DND-41 (cell line): ENCODE results near the gene CHRNA1.

Experiments
- ATAC-seq: fragments of 200-7000 bp; cut with Tn5 transposase; 3 replicates; pipeline ENCODE4 v1.9.1; 2021; ENCODE audit warnings: low read depth; ENCODE audit not compliant: insufficient read depth
- DNase-seq: peaks from one replicate; pipeline ENCODE4 v3.0.0-alpha.2; 2020
- H2AFZ ChIP-seq: 2 replicates; pipeline ENCODE4 v1.6.0; 2012; ENCODE audit warnings: low read depth, low read length
- H3K27ac ChIP-seq: 2 replicates; pipeline ENCODE4 v1.5.1; 2012; ENCODE audit warnings: low read length, inconsistent platforms
- H3K27me3 ChIP-seq: fragments of 200-600 bp; sonication (generic); 2 replicates; pipeline ENCODE4 v1.6.0; 2012; ENCODE audit warnings: low read length, mild to moderate bottlenecking, inconsistent platforms; ENCODE audit not compliant: insufficient read depth, poor library complexity
- H3K36me3 ChIP-seq: 2 replicates; pipeline ENCODE4 v1.5.1; 2012; ENCODE audit warnings: low read length, inconsistent platforms; ENCODE audit not compliant: insufficient read depth
- H3K4me1 ChIP-seq: 2 replicates; pipeline ENCODE4 v1.5.1; 2012; ENCODE audit warnings: mild to moderate bottlenecking, low read length; ENCODE audit not compliant: insufficient read depth
- H3K4me2 ChIP-seq: 2 replicates; pipeline ENCODE4 v1.6.0; 2012; ENCODE audit warnings: mild to moderate bottlenecking, moderate library complexity, low read length, inconsistent platforms; ENCODE audit not compliant: insufficient read depth
- H3K4me3 ChIP-seq, 2 experiments: fragments of 200-600 bp in 1 of 2; shearing (Covaris generic) in 1 of 2; 2 replicates each; pipeline ENCODE4 v1.5.1; 2012 to 2016; ENCODE audit warnings: inconsistent platforms in 2 of 2, low read length in 2 of 2, mild to moderate bottlenecking in 2 of 2, low read depth in 1 of 2, moderate library complexity in 1 of 2
- H3K79me2 ChIP-seq: 2 replicates; pipeline ENCODE4 v1.6.0; 2012; ENCODE audit warnings: low read length, inconsistent platforms; ENCODE audit not compliant: insufficient read depth
- H3K9ac ChIP-seq: 2 replicates; pipeline ENCODE4 v1.6.0; 2012; ENCODE audit warnings: low read depth, mild to moderate bottlenecking, inconsistent platforms, low read length, moderate library complexity
- H3K9me3 ChIP-seq: 2 replicates; pipeline ENCODE4 v1.5.1; 2012; ENCODE audit warnings: low read length, moderate library complexity, mild to moderate bottlenecking, inconsistent platforms; ENCODE audit not compliant: insufficient read depth, severe bottlenecking
- H4K20me1 ChIP-seq: 2 replicates; pipeline ENCODE4 v1.6.0; 2012; ENCODE audit warnings: low read length; ENCODE audit not compliant: insufficient read depth
- CTCF ChIP-seq: IDR thresholded peaks from 2 replicates; pipeline ENCODE4 v1.5.1; 2012; ENCODE audit warnings: borderline replicate concordance, low read length, moderate library complexity, mild to moderate bottlenecking; ENCODE audit not compliant: poor library complexity, severe bottlenecking; ENCODE audit errors: extremely low read depth
- EZH2 ChIP-seq: IDR thresholded peaks from 3 replicates; pipeline ENCODE4 v1.6.1; 2012; ENCODE audit warnings: borderline replicate concordance, low read depth, mild to moderate bottlenecking, moderate library complexity, low read length, inconsistent platforms; ENCODE audit not compliant: severe bottlenecking

CHRNA1 gene

GRCh38 chr2:174702541-174702940 lies 61.7 kb downstream of the CHRNA1 start:
- H3K36me3 ChIP-seq, result no peaks in the 10 kb centered on the region
- H3K4me1 ChIP-seq, result no peaks in the 10 kb centered on the region
- DNase-seq (no peak), ATAC-seq (no peak)
- no peaks in the 10 kb centered on the region for H4K20me1 ChIP-seq
- H3K27ac ChIP-seq, result no peak overlapping the region
- no peak overlapping the region for H2AFZ ChIP-seq
- no peak for TF ChIP-seq EZH2
- TF ChIP-seq CTCF, result no peak
- no peaks in the 10 kb centered on the region for H3K9me3 ChIP-seq
- no peak overlapping the region for H3K4me2 ChIP-seq
- H3K27me3 ChIP-seq, result peaks cover 19% of the 10 kb centered on the region
- H3K4me3 ChIP-seq, result no peak overlapping the region
- H3K79me2 ChIP-seq, result no peaks in the 10 kb centered on the region
- no peak overlapping the region for H3K9ac ChIP-seq

GRCh38 chr2:174699993-174700766 lies 64.1 kb downstream of the CHRNA1 start:
- no peaks in the 10 kb centered on the region for H3K36me3 ChIP-seq
- DNase-seq (peak; percentile 24), ATAC-seq (peak; percentile 79)
- no peak overlapping the region for H3K27ac ChIP-seq
- no peak overlapping the region for H3K4me2 ChIP-seq
- no peaks in the 10 kb centered on the region for H4K20me1 ChIP-seq
- H3K27me3 ChIP-seq, result peaks cover 19% of the 10 kb centered on the region
- H2AFZ ChIP-seq, result no peak overlapping the region
- no peaks in the 10 kb centered on the region for H3K9me3 ChIP-seq
- H3K4me3 ChIP-seq, result no peak overlapping the region
- H3K4me1 ChIP-seq, result no peaks in the 10 kb centered on the region
- no peak overlapping the region for H3K9ac ChIP-seq
- peak; percentile 75 for TF ChIP-seq CTCF
- TF ChIP-seq EZH2, result no peak
- no peaks in the 10 kb centered on the region for H3K79me2 ChIP-seq
